ENCODE results near the gene FNDC11. TPM values are rescaled to one million over a fixed set of nuclear protein-coding genes. Genes with fewer than 3 reads are reported as not detected.

FNDC11 gene
- total RNA-seq, 1 experiment from 2014 or later = 2.5 TPM

GRCh38 chr20:63574156-63574828 is 20.3 kb downstream of the FNDC11 start, which contains the start of gene HELZ2:
HELZ2 (minus strand) TSS chr20:63574239; CDS start chr20:63572385, 1,854 bp downstream.
- Histone ChIP-seq H3K4ac (ENCODE audit: low read depth, low read length) (no peak within 1 kb of the TSS), H4K20me1 (ENCODE audit: control insufficient read depth, insufficient read depth, insufficient read length) (no peaks in the 10 kb centered on the region), H3K4me1 (ENCODE audit: insufficient read depth, low read length) (no peaks in the 10 kb centered on the region), H2AFZ (ENCODE audit: low read length) (no peak within 1 kb of the TSS), H2BK15ac (ENCODE audit: low read depth, low read length) (no peak within 1 kb of the TSS), H3K9ac (ENCODE audit: extremely low read depth, insufficient read length, low read length) (peak within 1 kb of the TSS; percentile 48), H3K23me2 (ENCODE audit: insufficient read length, low read depth, low read length, poor library complexity, severe bottlenecking) (peaks cover 4% of the 10 kb centered on the region), H3K79me1 (ENCODE audit: insufficient read depth, low read depth, low read length, poor library complexity, severe bottlenecking) (no peaks in the 10 kb centered on the region), H3K23ac (ENCODE audit: insufficient read length, low read depth, low read length) (no peak within 1 kb of the TSS), H2AK5ac (ENCODE audit: insufficient read length, low read length) (no peak within 1 kb of the TSS), H2BK20ac (ENCODE audit: low read depth, low read length, poor library complexity, severe bottlenecking) (no peak within 1 kb of the TSS), H3K56ac (ENCODE audit: insufficient read length, low read depth, low read length) (no peak within 1 kb of the TSS), H3K9me3 (ENCODE audit: control insufficient read depth, low read depth, low read length) (no peaks in the 10 kb centered on the region), H3T11ph (ENCODE audit: low read length) (no peak within 1 kb of the TSS), H4K8ac (replicated peaks; ENCODE audit: insufficient read length, low read depth, low read length) (no peak within 1 kb of the TSS), H3K27me3 (ENCODE audit: insufficient read depth, low read length) (no peaks in the 10 kb centered on the region), H3K4me2 (ENCODE audit: insufficient read depth, insufficient read length, low read length) (peak within 1 kb of the TSS; percentile 72), H3K27ac (ENCODE audit: insufficient read length, low read depth, low read length) (no peak within 1 kb of the TSS), H3K14ac (ENCODE audit: insufficient read depth, low read length) (peak within 1 kb of the TSS; percentile 71; the same call in 1 of the 2 replicates), H2BK12ac (ENCODE audit: insufficient read length, low read depth, low read length) (no peak within 1 kb of the TSS), H4K5ac (ENCODE audit: insufficient read length, low read depth, low read length) (no peak within 1 kb of the TSS), H3K79me2 (ENCODE audit: insufficient read depth, low read length) (no peaks in the 10 kb centered on the region), H2BK120ac (ENCODE audit: low read depth, low read length, poor library complexity, severe bottlenecking) (no peak within 1 kb of the TSS), H3K18ac (ENCODE audit: insufficient read length, low read depth, low read length) (no peak within 1 kb of the TSS), H2BK5ac (ENCODE audit: insufficient read length, low read length) (no peak within 1 kb of the TSS), H4K91ac (ENCODE audit: insufficient read length, low read depth, low read length) (no peak within 1 kb of the TSS)
- no CpG with 5 or more reads among the region's 40 CpGs for WGBS (ENCODE audit: extremely low coverage, insufficient read length, low lambda C conversion rate)
- TF ChIP-seq CTCF (conservative IDR thresholded peaks at IDR 0.05) = no peak
- peaks cover 4 to 13% of the 10 kb centered on the region in 2 experiments; a peak in 3 of 4 replicates for H3K4me1 Mint-ChIP-seq
- no peaks in the 10 kb centered on the region for H3K36me3 Mint-ChIP-seq (ENCODE audit: insufficient read depth in 1 of 3, low read depth in 3 of 3)
- H3K27me3 Mint-ChIP-seq (ENCODE audit: low read depth) = no peaks in the 10 kb centered on the region; the same call in 1 of the 2 replicates
- peak within 1 kb of the TSS; percentile 73 to 87 for H3K4me3 Mint-ChIP-seq
- DNase-seq = peak; percentile 80
- H3K27ac Mint-ChIP-seq = no peak within 1 kb of the TSS
- H3K9me3 Mint-ChIP-seq = no peaks in the 10 kb centered on the region
